ENCODE measurements around the gene CHI3L2. TPM values are rescaled to one million over a fixed set of nuclear protein-coding genes. Genes with fewer than 3 reads are reported as not detected.

Gene CHI3L2
- polyA plus RNA-seq, 5 donors = 0.21 to 0.97 (median 0.51) TPM

- no peak for DNase-seq
Observed at GRCh38 chr1:111247125-111247838, 19.8 kb downstream of the CHI3L2 start.

- no peak for DNase-seq
Observed at GRCh38 chr1:111249960-111250359, 22.4 kb downstream of the CHI3L2 start.

- no peak for DNase-seq
Observed at GRCh38 chr1:111251570-111251969, 24.1 kb downstream of the CHI3L2 start.

- DNase-seq = no peak
Observed at GRCh38 chr1:111252786-111253185, 25.3 kb downstream of the CHI3L2 start.

- no peak for DNase-seq
Observed at GRCh38 chr1:111253876-111254275, 26.4 kb downstream of the CHI3L2 start.

GRCh38 chr1:111256988-111257658, 29.6 kb downstream of the CHI3L2 start:
- DNase-seq = peak in 1 of 2 donors; percentile 8

- no peak for DNase-seq
Observed at GRCh38 chr1:111267801-111268508, 40.4 kb downstream of the CHI3L2 start.

- no peak for DNase-seq
Observed at GRCh38 chr1:111269825-111270406, 42.4 kb downstream of the CHI3L2 start.

GRCh38 chr1:111270771-111271463, 43.4 kb downstream of the CHI3L2 start:
- no peak for DNase-seq

GRCh38 chr1:111271464-111271801, 43.9 kb downstream of the CHI3L2 start:
- no peak for DNase-seq

- DNase-seq = no peak
Observed at GRCh38 chr1:111272081-111272480, 44.6 kb downstream of the CHI3L2 start.

- DNase-seq = no peak
Observed at GRCh38 chr1:111274653-111275052, 47.1 kb downstream of the CHI3L2 start.

- no peak for DNase-seq
Observed at GRCh38 chr1:111275079-111275478, 47.6 kb downstream of the CHI3L2 start.

GRCh38 chr1:111275780-111276433, 48.4 kb downstream of the CHI3L2 start:
- DNase-seq = no peak

- no peak for DNase-seq
Observed at GRCh38 chr1:111279144-111279543, 51.6 kb downstream of the CHI3L2 start.

- no peak for DNase-seq
Observed at GRCh38 chr1:111280267-111280666, 52.8 kb downstream of the CHI3L2 start.

- DNase-seq = no peak
Observed at GRCh38 chr1:111281411-111281810, 53.9 kb downstream of the CHI3L2 start.

- no peak for DNase-seq
Observed at GRCh38 chr1:111283838-111284237, 56.3 kb downstream of the CHI3L2 start.

- DNase-seq = no peak
Observed at GRCh38 chr1:111285879-111286278, 58.4 kb downstream of the CHI3L2 start.

- DNase-seq = no peak
Observed at GRCh38 chr1:111286912-111287311, 59.4 kb downstream of the CHI3L2 start.

- DNase-seq = no peak
Observed at GRCh38 chr1:111289371-111289770, 61.9 kb downstream of the CHI3L2 start.
